ENCODE measurements around the gene GSG1L.

- TF ChIP-seq CTCF (optimal IDR thresholded peaks at IDR 0.05 in 1 of 3, IDR thresholded peaks at IDR 0.05 in 1 of 3, conservative IDR thresholded peaks at IDR 0.05 in 1 of 3; ENCODE audit: extremely low read depth in 1 of 3, insufficient read depth in 2 of 3, low read length in 3 of 3) (no peak), EZH2 (IDR thresholded peaks at IDR 0.05; ENCODE audit: low read length) (no peak)
Measured at GRCh38 chr16:27805828-27806351, 257.6 kb downstream of the GSG1L start.

All from keratinocyte (primary cell).